Measurements from ENCODE around the gene MAML2. TPM values are rescaled to one million over a fixed set of nuclear protein-coding genes. Genes with fewer than 3 reads are reported as not detected.
A peak's percentile ranks its signal among the peaks of the same experiment; 100 is the strongest.

MAML2 gene
- total and polyA plus RNA-seq, 7 donors: 2.8 to 20.7 (median 11.8) TPM

GRCh38 chr11:96008161-96008720 lies 334.8 kb downstream of the MAML2 start:
- TF ChIP-seq POLR2A (IDR thresholded peaks at IDR 0.05): no peak
- no peak for TF ChIP-seq CTCF (IDR thresholded peaks at IDR 0.05)
- no peak for TF ChIP-seq POLR2AphosphoS5 (IDR thresholded peaks at IDR 0.05)
- no peak for TF ChIP-seq EP300 (IDR thresholded peaks at IDR 0.05)
- H3K27me3 ChIP-seq: no peaks in the 10 kb centered on the region
- H3K9me3 ChIP-seq: no peaks in the 10 kb centered on the region
- 64 to 65% methylated on average over 3 of the region's 3 CpGs for WGBS, 2 donors
- H3K36me3 ChIP-seq: no peaks in the 10 kb centered on the region
- H3K27ac ChIP-seq: no peak overlapping the region
- no peak for DNase-seq
- intact Hi-C loops (cut with DNase I): no loop called here
- peaks cover 0 to 20% (median 11%) of the 10 kb centered on the region in 4 donors for H3K4me1 ChIP-seq
- no peak overlapping the region for H3K4me3 ChIP-seq

- intact Hi-C loops (cut with DNase I): no loop called here
- DNase-seq: no peak
- H3K27ac ChIP-seq: no peak overlapping the region
- H3K4me3 ChIP-seq: no peak overlapping the region
- peaks cover 0 to 16% (median 7%) of the 10 kb centered on the region in 4 donors for H3K4me1 ChIP-seq
- no peaks in the 10 kb centered on the region for H3K27me3 ChIP-seq
- H3K9me3 ChIP-seq: no peaks in the 10 kb centered on the region
- no peaks in the 10 kb centered on the region for H3K36me3 ChIP-seq
- TF ChIP-seq POLR2AphosphoS5 (IDR thresholded peaks at IDR 0.05) (no peak), POLR2A (IDR thresholded peaks at IDR 0.05) (no peak), CTCF (IDR thresholded peaks at IDR 0.05) (no peak), EP300 (IDR thresholded peaks at IDR 0.05) (no peak)
Observed at GRCh38 chr11:96006037-96006436, 337.0 kb downstream of the MAML2 start.

- Histone ChIP-seq H3K36me3 (no peaks in the 10 kb centered on the region), H3K27ac (no peak overlapping the region), H3K4me1 (peaks cover 0 to 27% (median 17%) of the 10 kb centered on the region in 4 donors), H3K4me3 (no peak overlapping the region), H3K9me3 (no peaks in the 10 kb centered on the region), H3K27me3 (no peaks in the 10 kb centered on the region)
- intact Hi-C loops (cut with DNase I): no loop called here
- TF ChIP-seq POLR2A (IDR thresholded peaks at IDR 0.05): no peak
- no peak for TF ChIP-seq POLR2AphosphoS5 (IDR thresholded peaks at IDR 0.05)
- TF ChIP-seq EP300 (IDR thresholded peaks at IDR 0.05): no peak
- TF ChIP-seq CTCF (IDR thresholded peaks at IDR 0.05): no peak
- no peak for DNase-seq
- 97 to 100% methylated on average over 1 of the region's 1 CpG for WGBS, 2 donors
Observed at GRCh38 chr11:96004862-96005261, 338.1 kb downstream of the MAML2 start.

- Histone ChIP-seq H3K27me3 (no peaks in the 10 kb centered on the region), H3K4me1 (peaks cover 0 to 23% (median 20%) of the 10 kb centered on the region in 4 donors), H3K27ac (no peak overlapping the region), H3K36me3 (no peaks in the 10 kb centered on the region), H3K4me3 (no peak overlapping the region), H3K9me3 (no peaks in the 10 kb centered on the region)
- DNase-seq: no peak
- 99 to 100% methylated on average over 1 of the region's 1 CpG for WGBS, 2 donors
- TF ChIP-seq EP300 (IDR thresholded peaks at IDR 0.05) (no peak), CTCF (IDR thresholded peaks at IDR 0.05) (no peak), POLR2AphosphoS5 (IDR thresholded peaks at IDR 0.05) (no peak), POLR2A (IDR thresholded peaks at IDR 0.05) (no peak)
- intact Hi-C loops (cut with DNase I): no loop called here
Observed at GRCh38 chr11:96002754-96003290, 340.2 kb downstream of the MAML2 start.

- intact Hi-C loops (cut with DNase I): no loop called here
- Histone ChIP-seq H3K27me3 (no peaks in the 10 kb centered on the region), H3K36me3 (no peaks in the 10 kb centered on the region), H3K9me3 (no peaks in the 10 kb centered on the region), H3K27ac (peak overlapping the region in 1 of 4 donors; percentile 49), H3K4me3 (no peak overlapping the region), H3K4me1 (peaks cover 0 to 23% (median 20%) of the 10 kb centered on the region in 4 donors)
- no peak for DNase-seq
- WGBS, 2 donors: 90 to 93% methylated on average over 2 of the region's 2 CpGs
- TF ChIP-seq POLR2AphosphoS5 (IDR thresholded peaks at IDR 0.05): no peak
- no peak for TF ChIP-seq EP300 (IDR thresholded peaks at IDR 0.05)
- no peak for TF ChIP-seq POLR2A (IDR thresholded peaks at IDR 0.05)
- TF ChIP-seq CTCF (IDR thresholded peaks at IDR 0.05): no peak
Observed at GRCh38 chr11:96002339-96002738, 340.7 kb downstream of the MAML2 start.
